GM19463 (cell line): ENCODE results near the gene KRTAP12-1.
"Not testable (repeated sequence)": the region's sequence is repeated elsewhere in the genome, so short reads cannot be mapped to it uniquely, and the experiment has no call there.

Experiments
- ATAC-seq: cut with Tn5 transposase; IDR thresholded peaks from one replicate; pipeline ENCODE4 v1.9.1; 2021; ENCODE audit warnings: mild to moderate bottlenecking, moderate library complexity; ENCODE audit not compliant: unreplicated experiment

The KRTAP12-1 gene

DNA sequence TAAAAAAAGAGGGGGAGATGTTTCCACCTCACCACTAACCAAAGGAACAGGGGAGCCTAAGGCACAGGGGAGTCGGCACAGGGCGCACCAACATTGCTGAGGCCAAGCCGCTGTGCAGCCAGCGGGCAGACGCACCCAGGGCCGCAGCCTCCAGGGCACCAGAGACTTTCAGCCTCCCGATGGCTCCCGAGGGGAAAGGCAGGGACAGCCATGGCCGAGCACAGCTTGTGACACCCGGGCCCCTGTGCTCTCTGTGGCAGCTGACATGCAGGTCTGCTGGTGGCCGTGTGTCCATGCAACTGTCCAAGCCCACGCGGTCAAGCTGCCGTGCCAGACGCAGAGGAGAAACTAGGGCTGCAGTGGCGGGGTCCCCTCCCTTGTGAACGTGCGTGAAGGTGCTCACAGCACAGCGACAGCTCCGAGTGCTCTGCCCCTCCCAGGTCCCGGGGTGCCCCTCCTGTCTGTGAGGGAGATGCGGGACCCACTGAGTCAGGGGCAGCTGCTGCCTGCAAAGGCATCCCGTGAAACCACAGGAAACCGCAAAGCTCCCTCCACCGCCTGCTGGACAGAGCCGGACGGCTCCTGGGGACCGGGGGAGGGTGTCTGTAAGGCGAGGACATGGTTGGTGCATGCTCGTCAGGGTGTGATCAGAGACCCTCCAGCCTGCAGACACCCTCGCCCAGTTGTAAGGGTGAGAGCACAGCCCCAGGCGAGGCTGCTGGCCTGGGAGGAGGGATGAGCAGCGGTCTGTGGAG is 33.2 kb downstream of the KRTAP12-1 start:
- ATAC-seq, result no peak

DNA sequence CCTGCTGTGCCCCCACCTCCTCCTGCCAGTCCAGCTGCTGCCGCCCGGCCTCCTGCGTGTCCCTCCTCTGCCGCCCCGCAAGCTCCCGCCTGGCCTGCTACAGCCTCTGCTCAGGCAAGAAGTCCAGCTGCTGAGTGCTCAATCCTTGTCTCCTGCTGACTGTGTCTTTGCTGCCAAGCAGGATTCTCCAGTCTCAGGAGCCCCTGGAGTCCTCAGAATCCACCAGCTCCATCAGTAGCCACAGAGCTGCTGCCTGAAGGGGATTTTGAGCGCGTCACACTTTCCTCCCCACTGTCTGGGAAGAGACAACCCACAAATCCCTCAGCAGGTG is 34.8 kb downstream of the KRTAP12-1 start:
- no peak for ATAC-seq

GRCh38 chr21:44646366-44647221 is 35.4 kb downstream of the KRTAP12-1 start, which contains the start of gene KRTAP10-11:
Gene KRTAP10-11 (plus strand): TSS chr21:44646414. CDS start chr21:44646459, 45 bp downstream.
- ATAC-seq, result not testable (repeated sequence)

- ATAC-seq, result no peak
Observed at GRCh38 chr21:44644878-44645277, 37.1 kb downstream of the KRTAP12-1 start.

DNA sequence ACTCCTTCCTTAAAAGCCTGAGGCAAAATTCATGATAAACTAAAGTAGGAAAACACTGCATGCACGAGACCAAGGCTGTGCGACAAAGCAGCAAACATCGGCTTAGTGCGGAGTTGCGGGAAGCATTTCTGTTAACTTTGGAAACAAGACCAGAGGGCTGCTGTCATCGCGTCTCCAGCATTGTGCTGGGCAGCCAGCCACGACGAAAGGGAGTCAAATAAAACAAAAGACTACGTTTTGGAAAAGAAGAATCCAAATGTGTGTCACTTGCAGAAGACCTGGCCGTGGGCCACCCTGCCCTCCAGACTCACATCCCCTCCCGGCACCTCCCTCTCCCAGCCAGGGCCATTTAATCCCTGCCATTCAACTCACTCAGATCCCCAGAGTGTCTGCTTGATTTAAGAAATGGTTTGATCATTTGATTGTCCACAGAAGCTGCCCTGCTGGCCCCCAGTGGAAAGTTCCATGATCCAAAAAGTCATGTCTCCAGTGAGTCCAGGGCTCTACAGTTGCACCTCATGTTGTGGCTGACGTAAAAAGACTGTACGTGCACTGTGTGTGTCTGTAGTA is 38.1 kb downstream of the KRTAP12-1 start:
- ATAC-seq, result no peak

GRCh38 chr21:44640761-44641160 is 41.2 kb downstream of the KRTAP12-1 start:
- no peak for ATAC-seq

DNA sequence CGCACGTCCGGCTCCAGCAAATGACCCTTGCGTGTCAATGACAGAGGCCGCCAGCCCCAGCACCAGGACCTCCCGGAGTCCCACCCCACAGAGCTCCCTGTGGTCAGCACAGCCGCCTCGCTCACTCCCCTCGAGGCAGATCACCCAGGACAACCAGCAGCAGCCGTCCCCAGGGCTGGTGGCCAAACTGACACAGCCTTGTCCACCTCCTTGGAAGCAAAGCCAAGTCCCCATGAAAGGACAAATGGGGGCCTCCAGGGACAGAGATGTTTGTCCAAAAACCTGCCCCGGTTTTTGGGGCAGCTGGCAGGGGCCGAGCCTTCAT is 42.7 kb downstream of the KRTAP12-1 start:
- no peak for ATAC-seq

GRCh38 chr21:44638506-44639330 is 43.2 kb downstream of the KRTAP12-1 start:
- not testable (repeated sequence) for ATAC-seq

- not testable (repeated sequence) for ATAC-seq
Observed at GRCh38 chr21:44637851-44638348, 44.1 kb downstream of the KRTAP12-1 start.

DNA sequence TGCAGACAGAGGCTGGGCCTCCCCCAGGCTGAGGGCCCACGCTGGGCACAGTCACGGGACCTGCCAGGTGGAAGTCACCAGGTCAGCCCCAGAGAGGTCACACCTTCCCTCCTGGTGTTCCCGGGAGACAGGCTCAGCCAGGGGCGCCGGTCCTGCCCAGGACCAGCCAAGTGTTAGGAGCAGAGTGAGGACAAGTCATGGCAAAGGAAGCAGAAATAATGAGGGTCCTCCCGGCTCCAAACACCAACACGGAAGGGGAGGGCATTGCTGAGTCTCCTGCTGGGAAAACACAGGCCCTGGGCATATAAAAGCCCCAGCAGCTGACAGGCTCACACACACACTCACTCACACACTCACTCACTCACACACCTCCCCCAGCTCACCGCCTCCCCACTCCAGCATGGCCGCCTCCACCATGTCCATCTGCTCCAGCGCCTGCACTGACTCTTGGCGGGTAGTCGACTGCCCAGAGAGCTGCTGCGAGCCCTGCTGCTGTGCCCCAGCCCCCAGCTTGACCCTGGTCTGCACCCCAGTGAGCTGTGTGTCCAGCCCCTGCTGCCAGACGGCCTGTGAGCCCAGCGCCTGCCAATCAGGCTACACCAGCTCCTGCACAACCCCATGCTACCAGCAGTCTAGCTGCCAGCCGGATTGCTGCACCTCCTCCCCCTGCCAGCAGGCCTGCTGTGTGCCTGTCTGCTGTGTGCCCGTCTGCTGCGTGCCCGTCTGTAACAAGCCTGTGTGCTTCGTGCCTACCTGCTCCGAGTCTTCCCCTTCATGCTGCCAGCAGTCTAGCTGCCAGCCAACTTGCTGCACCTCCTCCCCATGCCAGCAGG is 44.7 kb downstream of the KRTAP12-1 start, which contains the start of gene KRTAP10-10:
Gene KRTAP10-10, plus strand, starts transcription at position 339 of the 833 bp plus-strand sequence. Its CDS starts 62 bp downstream, at position 401.
- no peak for ATAC-seq

- no peak for ATAC-seq
Observed at GRCh38 chr21:44636209-44637017, 45.5 kb downstream of the KRTAP12-1 start.

DNA sequence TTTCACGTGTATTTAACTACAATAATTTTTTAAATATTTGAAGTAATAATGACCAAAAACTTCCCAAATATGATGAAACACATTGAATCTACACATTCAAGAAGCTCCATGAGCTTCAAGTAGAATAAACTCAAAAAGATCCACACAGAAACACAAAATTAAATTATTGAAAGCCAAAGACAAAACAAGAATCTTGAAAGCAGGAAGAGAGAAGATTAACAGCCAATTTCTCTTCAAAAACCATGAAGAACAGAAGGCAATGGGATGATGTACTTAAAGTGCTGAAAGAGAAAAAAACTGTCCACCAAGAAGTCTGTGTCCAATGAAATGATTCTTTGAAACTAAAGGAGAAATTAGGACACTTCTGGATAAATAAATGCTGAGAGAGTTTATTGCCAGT is 49.9 kb downstream of the KRTAP12-1 start:
- ATAC-seq, result no peak
